Limb (tissue), 2 donors: Measurements from ENCODE around the gene ZNF775.
A peak's percentile ranks its signal among the peaks of the same experiment; 100 is the strongest.

Experiments
- DNase-seq, 2 donors: peaks; one replicate each; pipeline ENCODE4 v3.0.0-alpha.2; 2016; ENCODE audit errors: extremely low spot score in 2 of 2

ZNF775 gene

GRCh38 chr7:150368884-150369747 lies 10.0 kb upstream of the ZNF775 start:
- DNase-seq = peak in 1 of 2 donors; percentile 79

GRCh38 chr7:150369748-150370501 lies 9.2 kb upstream of the ZNF775 start:
- DNase-seq = no peak

DNA sequence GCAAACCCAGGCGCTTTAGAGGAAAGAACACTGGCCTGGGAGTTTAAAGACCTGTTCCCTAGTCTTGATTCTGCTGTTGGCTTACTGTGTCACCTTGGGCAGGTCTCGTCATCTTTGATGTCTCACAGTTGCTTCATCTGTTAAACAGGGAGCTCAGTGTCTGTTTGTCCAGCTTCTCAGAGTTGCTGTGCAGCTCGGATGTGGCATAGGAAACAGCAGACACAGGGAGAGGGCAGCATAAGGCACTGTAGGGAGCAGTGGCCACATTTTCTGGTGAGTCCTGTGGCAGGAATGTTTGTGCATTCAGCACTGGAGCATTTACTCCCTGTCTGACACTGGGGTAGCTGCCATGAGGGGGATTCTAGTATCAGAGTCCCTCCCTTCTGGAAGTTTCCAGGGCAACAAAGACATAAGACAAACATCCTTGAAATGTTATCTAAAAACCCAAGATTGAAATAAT lies 8.5 kb upstream of the ZNF775 start:
- DNase-seq = no peak

DNA sequence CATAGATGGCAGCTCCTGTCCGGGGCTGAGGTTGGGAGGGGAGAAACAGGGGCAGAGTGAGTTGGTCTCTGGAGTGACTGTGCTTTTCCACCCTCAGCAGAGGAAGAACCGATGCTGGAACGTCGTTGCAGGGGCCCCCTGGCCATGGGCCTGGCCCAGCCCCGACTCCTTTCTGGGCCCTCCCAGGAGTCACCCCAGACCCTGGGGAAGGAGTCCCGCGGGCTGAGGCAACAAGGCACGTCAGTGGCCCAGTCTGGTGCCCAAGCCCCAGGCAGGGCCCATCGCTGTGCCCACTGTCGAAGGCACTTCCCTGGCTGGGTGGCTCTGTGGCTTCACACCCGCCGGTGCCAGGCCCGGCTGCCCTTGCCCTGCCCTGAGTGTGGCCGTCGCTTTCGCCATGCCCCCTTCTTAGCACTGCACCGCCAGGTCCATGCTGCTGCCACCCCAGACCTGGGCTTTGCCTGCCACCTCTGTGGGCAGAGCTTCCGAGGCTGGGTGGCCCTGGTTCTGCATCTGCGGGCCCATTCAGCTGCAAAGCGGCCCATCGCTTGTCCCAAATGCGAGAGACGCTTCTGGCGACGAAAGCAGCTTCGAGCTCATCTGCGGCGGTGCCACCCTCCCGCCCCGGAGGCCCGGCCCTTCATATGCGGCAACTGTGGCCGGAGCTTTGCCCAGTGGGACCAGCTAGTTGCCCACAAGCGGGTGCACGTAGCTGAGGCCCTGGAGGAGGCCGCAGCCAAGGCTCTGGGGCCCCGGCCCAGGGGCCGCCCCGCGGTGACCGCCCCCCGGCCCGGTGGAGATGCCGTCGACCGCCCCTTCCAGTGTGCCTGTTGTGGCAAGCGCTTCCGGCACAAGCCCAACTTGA lies 7.8 kb upstream of the ZNF775 start:
- DNase-seq = no peak

DNA sequence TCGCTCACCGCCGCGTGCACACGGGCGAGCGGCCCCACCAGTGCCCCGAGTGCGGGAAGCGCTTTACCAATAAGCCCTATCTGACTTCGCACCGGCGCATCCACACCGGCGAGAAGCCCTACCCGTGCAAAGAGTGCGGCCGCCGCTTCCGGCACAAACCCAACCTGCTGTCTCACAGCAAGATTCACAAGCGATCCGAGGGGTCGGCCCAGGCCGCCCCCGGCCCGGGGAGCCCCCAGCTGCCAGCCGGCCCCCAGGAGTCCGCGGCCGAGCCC lies 7.2 kb upstream of the ZNF775 start:
- no peak for DNase-seq

DNA sequence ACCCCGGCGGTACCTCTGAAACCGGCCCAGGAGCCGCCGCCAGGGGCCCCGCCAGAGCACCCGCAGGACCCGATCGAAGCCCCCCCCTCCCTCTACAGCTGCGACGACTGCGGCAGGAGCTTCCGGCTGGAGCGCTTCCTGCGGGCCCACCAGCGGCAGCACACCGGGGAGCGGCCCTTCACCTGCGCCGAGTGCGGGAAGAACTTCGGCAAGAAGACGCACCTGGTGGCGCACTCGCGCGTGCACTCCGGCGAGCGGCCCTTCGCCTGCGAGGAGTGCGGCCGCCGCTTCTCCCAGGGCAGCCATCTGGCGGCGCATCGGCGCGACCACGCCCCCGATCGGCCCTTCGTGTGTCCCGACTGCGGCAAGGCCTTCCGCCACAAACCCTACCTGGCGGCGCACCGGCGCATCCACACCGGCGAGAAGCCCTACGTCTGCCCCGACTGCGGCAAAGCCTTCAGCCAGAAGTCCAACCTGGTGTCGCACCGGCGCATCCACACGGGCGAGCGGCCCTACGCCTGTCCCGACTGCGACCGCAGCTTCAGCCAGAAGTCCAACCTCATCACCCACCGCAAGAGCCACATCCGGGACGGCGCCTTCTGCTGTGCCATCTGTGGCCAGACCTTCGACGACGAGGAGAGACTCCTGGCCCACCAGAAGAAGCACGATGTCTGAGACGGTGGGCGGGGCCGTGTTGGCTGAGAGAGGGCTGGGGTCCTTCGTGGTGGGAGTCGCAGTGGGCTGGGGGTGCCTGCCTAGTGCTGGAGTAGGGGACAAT lies 6.7 kb upstream of the ZNF775 start:
- no peak for DNase-seq

DNA sequence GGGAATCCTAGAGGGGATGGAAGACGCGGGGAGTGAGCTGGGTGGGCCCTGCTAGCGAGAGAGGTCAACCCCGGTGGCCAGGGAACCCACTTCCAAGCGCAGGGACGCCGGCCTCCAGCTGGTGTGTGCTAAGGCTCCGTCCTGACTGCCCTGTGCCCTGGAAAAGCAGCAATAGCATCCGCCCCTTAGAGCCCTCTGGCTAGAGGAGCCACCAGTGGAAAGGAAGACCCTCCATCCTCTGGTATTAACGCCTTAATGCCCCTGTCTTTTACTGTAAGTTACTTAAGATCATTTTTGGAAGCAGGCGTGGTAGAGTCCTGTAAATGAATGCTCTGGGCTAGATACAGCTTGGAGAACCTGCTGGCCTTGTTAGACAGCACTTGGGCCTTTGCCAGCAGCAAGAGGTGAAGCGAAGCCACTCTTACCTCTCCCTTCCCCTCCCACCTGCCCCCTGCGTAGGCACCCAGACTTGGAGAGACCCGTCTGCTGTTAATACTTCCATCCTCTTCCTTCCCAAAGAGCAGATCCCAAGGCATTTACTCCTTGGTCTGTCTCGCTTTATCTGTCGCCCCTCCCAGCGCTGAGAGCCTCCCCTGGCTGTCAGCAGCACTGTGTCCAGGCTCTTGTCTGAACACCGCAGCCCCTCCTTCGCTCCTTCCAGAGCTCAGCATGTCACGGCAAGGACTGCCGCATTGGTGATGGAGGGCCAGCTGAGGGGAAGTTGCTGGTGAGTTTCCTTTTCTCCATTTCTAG lies 5.9 kb upstream of the ZNF775 start:
- DNase-seq = no peak

GRCh38 chr7:150374026-150374425 lies 5.1 kb upstream of the ZNF775 start:
- DNase-seq = no peak

GRCh38 chr7:150374472-150374871 lies 4.7 kb upstream of the ZNF775 start:
- no peak for DNase-seq

DNA sequence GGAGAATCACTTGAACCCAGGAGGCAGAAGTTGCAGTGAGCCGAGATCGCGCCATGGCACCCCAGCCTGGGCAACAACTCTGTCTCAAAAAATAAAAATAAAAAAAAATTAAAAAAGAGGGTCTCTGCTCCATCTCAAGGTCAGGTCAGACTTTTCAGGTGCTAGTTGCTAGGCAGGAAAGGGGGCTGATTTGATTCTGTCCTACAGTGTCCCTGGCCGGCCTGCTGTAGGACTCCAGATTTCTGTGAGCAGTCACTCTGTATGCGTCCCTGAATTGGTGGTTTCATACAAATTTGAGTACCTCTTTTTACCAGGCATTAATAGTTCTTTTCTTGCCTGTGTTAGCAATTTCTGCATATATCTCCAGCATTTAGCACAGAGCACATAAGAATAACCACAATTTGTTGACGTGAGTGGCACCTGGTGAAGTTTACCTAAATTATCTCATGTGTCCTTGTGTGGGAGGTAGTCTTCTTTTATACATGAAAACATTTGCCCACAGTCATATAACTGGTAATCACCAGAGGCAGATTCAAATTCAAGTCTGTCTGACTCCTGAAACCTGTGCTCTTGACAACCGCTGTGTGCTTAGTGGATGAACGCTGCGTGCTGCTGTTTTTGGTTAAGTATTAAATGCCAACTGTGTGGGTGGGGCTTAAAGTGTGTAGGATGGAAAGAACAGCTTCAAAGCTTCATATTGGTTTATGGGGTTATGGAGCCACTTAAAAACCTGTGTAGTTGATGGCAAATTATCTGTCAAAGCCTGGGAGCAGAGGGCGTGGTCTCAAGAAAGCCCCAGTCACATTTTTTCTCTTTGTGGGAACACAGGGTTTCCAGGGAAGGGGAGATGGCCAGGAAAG lies 3.2 kb upstream of the ZNF775 start:
- DNase-seq = no peak

DNA sequence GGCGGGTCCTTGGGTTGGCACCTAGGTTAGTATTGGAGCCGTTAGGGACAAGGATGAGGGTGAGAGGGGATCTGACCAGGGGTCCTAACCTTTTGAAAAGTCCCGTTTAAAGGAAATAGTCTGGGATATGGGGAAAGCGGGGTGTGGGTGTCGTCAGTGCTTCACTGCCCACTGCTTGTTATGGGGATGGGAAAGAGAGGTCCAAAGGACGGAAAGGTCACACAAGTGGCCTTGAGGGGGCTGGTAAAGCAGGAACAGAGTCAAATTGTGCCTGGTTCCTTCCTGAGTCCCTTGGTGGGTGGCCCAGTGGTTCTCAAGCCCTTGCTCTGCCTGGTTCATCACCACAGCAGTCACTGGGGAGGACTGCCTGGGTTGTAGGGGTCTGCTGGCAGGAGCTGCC lies 2.6 kb upstream of the ZNF775 start:
- no peak for DNase-seq

GRCh38 chr7:150377196-150377595 lies 1.9 kb upstream of the ZNF775 start:
- no peak for DNase-seq

GRCh38 chr7:150377635-150378034 lies 1.5 kb upstream of the ZNF775 start:
- DNase-seq = no peak

GRCh38 chr7:150378115-150378852 lies 846 bp upstream of the ZNF775 start:
- peak in 1 of 2 donors; percentile 74 for DNase-seq

DNA sequence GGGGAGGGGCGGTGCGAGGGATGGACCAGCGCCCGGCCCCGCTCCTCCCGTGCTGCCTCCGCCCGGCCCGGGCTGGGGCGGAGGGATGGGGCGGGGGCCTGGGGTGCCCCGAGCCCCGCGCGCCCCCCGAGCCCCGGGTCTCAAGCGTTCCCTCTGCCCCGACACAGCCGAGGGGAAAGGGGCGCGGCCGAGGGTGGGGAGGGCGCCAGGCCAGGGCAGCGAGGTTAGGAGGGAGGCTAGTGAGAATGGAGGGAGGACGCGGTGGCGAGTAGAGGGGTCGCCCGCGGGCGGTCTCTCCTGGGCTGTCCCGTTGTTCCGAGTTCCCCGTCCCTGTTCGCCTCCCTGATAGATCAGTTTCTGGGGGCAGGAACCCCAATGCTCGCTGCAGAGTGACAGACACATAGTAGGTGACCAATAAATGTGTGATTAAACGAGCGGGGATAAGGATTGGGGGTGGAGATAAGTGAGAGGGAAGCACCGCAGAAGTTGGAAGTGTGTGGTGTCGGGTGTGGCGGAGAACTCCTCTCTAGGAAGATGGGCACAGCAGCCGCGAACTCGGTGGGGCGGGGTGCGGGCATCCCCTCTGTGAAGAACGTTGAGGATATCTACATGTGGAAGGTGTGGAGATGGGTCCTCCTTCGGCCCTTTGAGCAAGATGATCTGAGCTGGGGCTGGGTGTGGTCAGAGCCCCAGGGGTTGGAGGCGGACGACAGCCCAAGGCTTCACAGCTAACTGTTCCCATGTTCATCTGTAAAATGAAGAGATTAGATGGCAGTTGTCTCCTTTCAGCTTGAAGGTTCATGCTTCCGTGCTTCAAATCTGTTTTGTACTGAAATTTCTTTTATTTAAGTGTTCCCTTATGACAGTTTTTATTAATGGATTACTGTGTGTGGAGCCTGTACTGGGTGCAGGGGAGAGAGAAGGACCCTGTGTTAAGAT lies 580 bp downstream of the ZNF775 start:
- peak in 1 of 2 donors; percentile 59 for DNase-seq

DNA sequence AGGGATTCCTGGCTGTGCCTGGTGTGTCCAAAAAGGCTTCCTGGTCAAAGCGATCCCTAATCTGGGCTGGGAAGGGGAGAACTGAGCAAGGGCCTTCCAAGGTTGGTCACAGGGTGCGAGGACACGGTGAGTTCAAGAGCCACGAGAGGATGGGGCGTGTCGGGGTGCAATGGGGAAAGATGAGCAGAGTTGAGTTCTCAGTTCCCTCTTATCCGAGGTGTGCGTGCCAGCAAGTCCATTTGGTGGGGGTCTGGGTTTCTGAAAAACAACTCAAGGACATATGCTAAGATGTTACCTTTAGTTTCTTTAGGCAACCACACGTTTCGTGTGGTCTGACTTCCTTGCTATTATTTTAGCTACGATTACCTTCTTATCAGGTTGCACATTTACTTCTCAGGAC lies 1.3 kb downstream of the ZNF775 start:
- no peak for DNase-seq

DNA sequence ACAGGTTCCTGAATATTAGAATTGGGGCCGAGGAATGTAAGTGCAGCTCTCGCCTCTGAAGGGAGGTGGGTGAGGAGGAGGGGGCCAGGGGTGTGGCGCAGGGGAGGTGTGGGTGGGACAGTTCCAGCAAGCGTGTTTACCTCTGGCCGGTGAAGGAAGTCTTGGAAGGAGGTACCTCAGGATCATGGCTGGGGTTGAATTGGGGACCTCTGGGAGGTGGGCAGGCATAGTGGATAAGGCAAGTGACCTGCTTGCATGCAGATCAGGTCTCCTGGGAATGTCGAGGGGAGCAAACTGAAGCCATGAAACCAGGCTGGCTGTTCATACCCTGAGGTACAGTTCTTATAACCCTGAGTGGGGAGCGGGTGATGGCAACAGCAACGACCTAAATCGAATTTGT lies 2.0 kb downstream of the ZNF775 start:
- DNase-seq = no peak

DNA sequence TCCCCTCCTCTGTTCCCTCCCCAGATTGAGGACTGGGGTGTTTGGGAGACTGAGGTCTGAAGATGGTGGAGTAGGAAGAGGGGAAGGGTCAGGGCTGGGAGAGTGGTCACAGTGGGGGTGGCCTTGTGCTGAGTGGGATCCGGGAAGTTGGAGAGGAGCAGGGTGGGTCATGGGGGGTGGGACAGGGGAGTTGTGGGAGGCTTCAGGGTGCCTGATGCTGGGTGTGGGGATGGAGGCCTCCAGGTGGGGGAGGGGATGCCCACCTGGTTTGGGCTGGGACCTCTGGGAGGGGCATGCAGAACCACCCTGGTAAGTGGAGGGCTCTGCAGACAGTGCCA lies 2.6 kb downstream of the ZNF775 start:
- no peak for DNase-seq
